IMR-90 (cell line): ENCODE data around the gene NEK8. TPM values are rescaled to one million over a fixed set of nuclear protein-coding genes. Genes with fewer than 3 reads are reported as not detected.
A peak's percentile ranks its signal among the peaks of the same experiment; 100 is the strongest.

Experiments
- ATAC-seq: fragments of 200-7000 bp; cut with Tn5 transposase; 2 replicates; pipeline ENCODE4 v1.9.1; 2020; ENCODE audit warnings: low read depth, mild to moderate bottlenecking, moderate library complexity
- BruUV-seq: library from RNA; stranded (reverse); fragments of 400-500 nt; replicated peaks from 2 replicates; lab custom pipeline; 2021; lab: Mats Ljungman, UMichigan
- CTCF ChIA-PET: fragments of 300-600 bp; formaldehyde crosslinking; extraction: SDS; loops from one replicate; lab custom pipeline; 2021; ENCODE audit warnings: antibody characterized with exemption; lab: Yijun Ruan, JAX
- POLR2A ChIA-PET: fragments of 300-600 bp; sonication (Branson Sonifier 250); formaldehyde crosslinking; loops from one replicate; lab custom pipeline; 2022; ENCODE audit warnings: antibody characterized with exemption; ENCODE audit not compliant: unreplicated experiment; lab: Charles Lee
- DNase-seq: peaks from one replicate; pipeline ENCODE4 v3.0.0; 2013
- H2AFZ ChIP-seq: replicated peaks from 2 replicates; pipeline ENCODE3; 2013; ENCODE audit warnings: low read length, mild to moderate bottlenecking; ENCODE audit not compliant: poor library complexity
- H2AK5ac ChIP-seq: 2 replicates; pipeline ENCODE4 v1.6.1; 2013; ENCODE audit warnings: low read depth, low read length, inconsistent platforms
- H2AK9ac ChIP-seq: replicated peaks from 2 replicates; pipeline ENCODE3; 2013; ENCODE audit warnings: mild to moderate bottlenecking, low read depth, low read length, moderate library complexity; ENCODE audit not compliant: poor library complexity
- H2BK120ac ChIP-seq: 2 replicates; pipeline ENCODE4 v1.6.1; 2013; ENCODE audit warnings: low read depth, low read length, inconsistent platforms
- H2BK15ac ChIP-seq: 3 replicates; pipeline ENCODE4 v1.6.1; 2013; ENCODE audit warnings: low read depth, low read length, inconsistent platforms
- H2BK20ac ChIP-seq: 2 replicates; pipeline ENCODE4 v1.6.1; 2013; ENCODE audit warnings: low read depth, mild to moderate bottlenecking, inconsistent platforms, low read length, moderate library complexity
- H2BK5ac ChIP-seq: 2 replicates; pipeline ENCODE4 v1.6.1; 2013; ENCODE audit warnings: mild to moderate bottlenecking, low read depth, low read length, inconsistent platforms; ENCODE audit not compliant: poor library complexity, severe bottlenecking
- H3K14ac ChIP-seq: replicated peaks from 2 replicates; pipeline ENCODE4 v1.6.1; 2013; ENCODE audit warnings: low read depth, low read length, inconsistent platforms
- H3K18ac ChIP-seq: 2 replicates; pipeline ENCODE4 v1.6.1; 2013; ENCODE audit warnings: low read depth, low read length, control low read depth
- H3K23ac ChIP-seq: 2 replicates; pipeline ENCODE4 v1.6.1; 2013; ENCODE audit warnings: low read depth, low read length, inconsistent platforms
- H3K27ac ChIP-seq: 2 replicates; pipeline ENCODE4 v1.5.1; 2013; ENCODE audit warnings: mild to moderate bottlenecking, control low read depth, low read length; ENCODE audit not compliant: insufficient read depth
- H3K27me3 ChIP-seq: 2 replicates; pipeline ENCODE4 v1.6.1; 2013; ENCODE audit warnings: low read length; ENCODE audit not compliant: control insufficient read depth, insufficient read depth
- H3K36me3 ChIP-seq: 2 replicates; pipeline ENCODE4 v1.6.1; 2013; ENCODE audit warnings: low read length, mixed read lengths; ENCODE audit not compliant: control insufficient read depth, insufficient read depth
- H3K4ac ChIP-seq: 2 replicates; pipeline ENCODE4 v1.6.1; 2013; ENCODE audit warnings: low read depth, low read length, inconsistent platforms
- H3K4me1 ChIP-seq: 2 replicates; pipeline ENCODE4 v1.6.1; 2013; ENCODE audit warnings: low read length, mixed read lengths; ENCODE audit not compliant: control insufficient read depth, insufficient read depth
- H3K4me2 ChIP-seq: 2 replicates; pipeline ENCODE4 v1.6.1; 2013; ENCODE audit warnings: low read depth, mild to moderate bottlenecking, control low read depth, low read length, moderate library complexity
- H3K4me3 ChIP-seq: 2 replicates; pipeline ENCODE4 v1.5.1; 2013; ENCODE audit warnings: low read depth, mild to moderate bottlenecking, control low read depth, low read length, moderate library complexity; ENCODE audit not compliant: insufficient read depth
- H3K56ac ChIP-seq: 2 replicates; pipeline ENCODE4 v1.6.1; 2013; ENCODE audit warnings: low read length, inconsistent platforms; ENCODE audit not compliant: insufficient read depth; ENCODE audit errors: extremely low read depth
- H3K79me1 ChIP-seq, 2 experiments: 2 replicates each; pipeline ENCODE4 v1.6.1; 2013; ENCODE audit warnings: low read length in 2 of 2, inconsistent platforms in 1 of 2, low read depth in 1 of 2
- H3K9ac ChIP-seq: 2 replicates; pipeline ENCODE4 v1.6.1; 2013; ENCODE audit warnings: low read depth, low read length, control low read depth
- H3K9me1 ChIP-seq: 2 replicates; pipeline ENCODE4 v1.6.1; 2013; ENCODE audit warnings: low read length, inconsistent platforms; ENCODE audit not compliant: insufficient read depth
- H3K9me3 ChIP-seq: 2 replicates; pipeline ENCODE4 v1.6.1; 2013; ENCODE audit warnings: low read length; ENCODE audit not compliant: control insufficient read depth, insufficient read depth
- H4K20me1 ChIP-seq: 2 replicates; pipeline ENCODE4 v1.6.1; 2013; ENCODE audit warnings: low read length, inconsistent platforms; ENCODE audit not compliant: insufficient read depth
- H4K5ac ChIP-seq: 2 replicates; pipeline ENCODE4 v1.6.1; 2013; ENCODE audit warnings: mild to moderate bottlenecking, low read depth, low read length, control low read depth
- H4K8ac ChIP-seq, 2 experiments: 2 replicates each; pipeline ENCODE4 v1.6.1; 2013; ENCODE audit warnings: low read depth in 2 of 2, low read length in 2 of 2, control low read depth in 1 of 2, inconsistent platforms in 1 of 2
- H4K91ac ChIP-seq: 2 replicates; pipeline ENCODE4 v1.6.1; 2013; ENCODE audit warnings: low read depth, low read length, inconsistent platforms; ENCODE audit not compliant: insufficient read depth
- CTCF ChIP-seq: conservative IDR thresholded peaks from 2 replicates; pipeline ENCODE4 v1.5.1; 2012; ENCODE audit warnings: mild to moderate bottlenecking, low read depth, low read length, improper control_type of control experiment
- ELK1 ChIP-seq: fragments of 150-350 bp; IDR thresholded peaks from 2 replicates; pipeline ENCODE4 v1.6.1; 2016; ENCODE audit warnings: low read depth, mild to moderate bottlenecking, low read length, moderate library complexity, borderline replicate concordance
- MAZ ChIP-seq: IDR thresholded peaks from 2 replicates; pipeline ENCODE4 v1.6.1; 2012; ENCODE audit warnings: low read depth, mild to moderate bottlenecking, low read length, improper control_type of control experiment, moderate library complexity, borderline replicate concordance
- MXI1 ChIP-seq: IDR thresholded peaks from 2 replicates; pipeline ENCODE4 v1.6.1; 2012; ENCODE audit warnings: low read depth, mild to moderate bottlenecking, low read length, moderate library complexity, borderline replicate concordance
- POLR2A ChIP-seq: IDR thresholded peaks from 2 replicates; pipeline ENCODE4 v1.6.1; 2012; ENCODE audit warnings: mild to moderate bottlenecking, low read depth, low read length
- RAD21 ChIP-seq: IDR thresholded peaks from 2 replicates; pipeline ENCODE4 v1.6.1; 2012; ENCODE audit warnings: low read length, improper control_type of control experiment
- RCOR1 ChIP-seq: IDR thresholded peaks from 2 replicates; pipeline ENCODE4 v1.6.1; 2012; ENCODE audit warnings: mild to moderate bottlenecking, low read length, improper control_type of control experiment; ENCODE audit not compliant: insufficient replicate concordance
- SMC3 ChIP-seq: fragments of 150-350 bp; IDR thresholded peaks from 2 replicates; pipeline ENCODE4 v1.6.1; 2016; ENCODE audit warnings: low read depth, mild to moderate bottlenecking, antibody characterized with exemption, low read length, moderate library complexity
- WGBS, 2 experiments: methylation state at CpG; one replicate each; pipeline versions ENCODE4 v1.1.5 to v1.1.7; 2013; ENCODE audit warnings: missing lambda C conversion rate in 2 of 2; ENCODE audit not compliant: insufficient read length in 1 of 2; ENCODE audit errors: extremely low coverage in 2 of 2; 5-methylcytosine and 5-hydroxymethylcytosine counted together
- dilution Hi-C: fragments of 300-500 bp; cut with HindIII; formaldehyde crosslinking; loops from one replicate; pipeline ENCODE4 v1.14.3; 2018; ENCODE audit warnings: low sequenced_read_pairs; ENCODE audit not compliant: unreplicated experiment
- in situ Hi-C: fragments of 300-500 bp; cut with MboI; formaldehyde crosslinking; loops from 3 replicates; pipeline ENCODE4 v1.14.3; 2019; ENCODE audit warnings: low sequenced_read_pairs, inconsistent platforms, mixed read lengths
- intact Hi-C: fragments of 100-400 bp; cut with micrococcal nuclease; formaldehyde crosslinking; loops from 2 replicates; pipeline ENCODE4 v1.10.0; 2022
- polyA plus RNA-seq, 3 experiments: library from polyadenylated mRNA; depleted of rRNA; stranded (reverse); fragments of >200 nt; gene quantifications; 2 replicates each; pipeline ENCODE4 v1.2.3, GENCODE V29; 2012; ENCODE audit warnings: low replicate concordance in 1 of 3
- total RNA-seq: library from RNA; depleted of rRNA; stranded (reverse); fragments of >200 nt; gene quantifications from 2 replicates; pipeline ENCODE4 v1.2.3, GENCODE V29; 2012

Gene NEK8
- total and polyA plus RNA-seq, 2 of the 4 experiments (the other 2 are of a cell fraction): 4.6 to 5.2 TPM

- no peak for TF ChIP-seq POLR2A
These were observed 21.1 kb downstream of the NEK8 start (continued) for GRCh38 chr17:28749516-28750177.

- dilution Hi-C loops: no loop called here
- BruUV-seq: TSS peak; percentile 37
- Histone ChIP-seq H3K36me3 (peaks cover 55% of the 10 kb centered on the region), H2AK5ac (no peak overlapping the region), H2AFZ (no peak overlapping the region), H3K4ac (no peak overlapping the region), H3K79me1 (peaks cover 20 to 79% of the 10 kb centered on the region in 2 experiments), H3K23ac (no peak overlapping the region), H3K4me2 (no peak overlapping the region), H4K20me1 (peaks cover 77% of the 10 kb centered on the region), H3K4me1 (peaks cover 13% of the 10 kb centered on the region), H4K5ac (no peak overlapping the region; the same call in 1 of the 2 replicates), H2BK15ac (no peak overlapping the region), H3K9me3 (no peaks in the 10 kb centered on the region), H2BK120ac (no peak overlapping the region), H3K4me3 (no peak overlapping the region), H4K91ac (no peak overlapping the region), H2AK9ac (no peak overlapping the region), H3K14ac (no peak overlapping the region), H4K8ac (0 out of 4 replicates have a peak overlapping the region, but pooled peaks of 1 of the 2 experiments have one; percentile 2), H3K27me3 (no peaks in the 10 kb centered on the region), H3K56ac (no peak overlapping the region), H2BK5ac (no peak overlapping the region), H3K9me1 (peaks cover 8% of the 10 kb centered on the region; the same call in 1 of the 2 replicates), H2BK20ac (no peak overlapping the region), H3K18ac (no peak overlapping the region), H3K27ac (no peak overlapping the region), H3K9ac (no peak overlapping the region)
- ChIA-PET POLR2A (no interaction called here), CTCF (interaction anchor here (0.6 to 5.4 kb wide), 7 partner anchors 13 to 818 kb away, joined by 3 to 60 read pairs (median 3); partner anchors contain the start of genes NEK8 and TLCD1)
- TF ChIP-seq ELK1 (no peak), MAZ (peak; percentile 48; the same call in 1 of the 2 replicates), RAD21 (peak; percentile 85), MXI1 (no peak), SMC3 (peak; percentile 95), RCOR1 (no peak), CTCF (peak; percentile 100)
- 92% methylated on average over 2 of the region's 20 CpGs; no CpG with 5 or more reads in 1 of the 2 experiments for WGBS, 2 experiments
- ATAC-seq (peak; percentile 84), DNase-seq (peak; percentile 90)
- intact Hi-C loops: loop anchor here (1.0 kb wide), 1 partner anchor 24 kb away; the partner anchor contains the start of gene TLCD1
- in situ Hi-C loops: no loop called here
These were observed 21.8 kb downstream of the NEK8 start for GRCh38 chr17:28750178-28751047.
